IPS DF 4.7 (cell line): ENCODE data around the gene RIMKLB.
"Not testable (repeated sequence)": the region's sequence is repeated elsewhere in the genome, so short reads cannot be mapped to it uniquely, and the experiment has no call there.

ENCODE experiments used
- DNase-seq: peaks from one replicate; pipeline ENCODE4 v3.0.0-alpha.2; 2013; ENCODE audit warnings: low spot score; ENCODE audit errors: extremely low read depth

The RIMKLB gene

DNA sequence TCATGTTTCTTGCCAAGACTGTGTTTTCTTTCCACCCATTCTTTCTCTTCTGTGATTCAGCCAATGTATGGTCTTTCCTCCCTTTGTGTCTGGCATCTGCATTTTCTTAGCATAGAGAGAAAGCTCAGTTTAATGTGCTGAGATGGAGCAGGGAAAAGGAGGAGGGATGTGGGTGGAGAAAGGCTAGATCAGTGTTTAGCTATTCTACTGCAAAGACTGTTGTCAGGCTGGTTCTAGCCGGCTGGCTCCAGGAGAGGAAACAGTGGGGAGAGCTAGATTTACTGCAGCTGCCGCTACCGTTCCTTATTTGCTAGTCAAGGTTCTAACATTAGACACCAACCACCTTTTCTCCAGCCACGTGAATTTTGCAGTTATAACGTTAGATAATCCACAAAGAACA, 5.2 kb upstream of the RIMKLB start:
- DNase-seq, result no peak

DNA sequence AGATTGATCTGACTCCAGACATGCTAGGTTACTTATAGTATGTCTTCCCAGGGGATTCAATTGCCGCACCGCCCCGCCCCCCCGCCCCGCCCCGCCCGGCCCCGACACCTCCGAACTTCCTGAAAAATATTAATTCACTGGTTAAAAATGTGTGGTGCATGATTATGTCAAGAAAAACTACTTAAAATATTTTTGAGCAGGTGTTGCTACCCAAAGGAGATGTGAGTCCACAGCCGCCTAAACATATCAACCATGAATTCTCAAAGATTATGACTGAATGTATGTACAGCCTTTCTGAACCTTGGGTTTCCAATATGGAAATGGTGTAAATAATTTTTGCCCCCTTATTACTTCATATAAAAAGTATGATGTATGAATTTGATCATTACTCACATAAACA, 2.7 kb upstream of the RIMKLB start:
- DNase-seq, result no peak

DNA sequence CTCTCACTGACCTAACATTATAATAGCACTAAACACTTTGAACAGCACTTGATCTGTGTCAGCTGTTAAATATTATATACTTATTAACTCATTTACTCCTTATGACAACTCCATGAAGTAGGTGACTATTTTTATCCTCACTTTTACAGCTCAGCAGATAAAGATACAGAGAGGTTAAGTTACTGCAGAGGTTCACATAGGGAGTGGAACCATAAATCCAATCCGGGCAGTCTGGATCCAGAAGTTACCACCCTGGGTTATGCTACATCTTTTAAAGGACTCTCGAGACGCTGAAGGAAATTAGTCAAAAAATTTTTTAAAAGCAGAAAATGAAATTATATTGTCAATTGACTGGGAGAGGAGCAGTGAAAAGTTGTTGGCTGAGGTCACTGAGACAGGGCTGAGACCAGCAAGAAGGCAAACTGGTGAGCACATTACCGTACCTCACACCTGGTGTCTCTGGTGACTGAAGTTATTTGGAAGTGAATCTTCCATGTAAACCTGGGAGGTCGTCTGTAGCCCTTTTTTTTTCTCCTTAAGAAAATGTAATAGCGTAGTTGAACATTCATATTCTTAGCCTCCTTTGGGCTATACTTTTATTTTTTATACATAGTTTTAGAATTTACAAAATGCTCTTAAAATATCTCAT, 1.2 kb upstream of the RIMKLB start:
- DNase-seq, result no peak

DNA sequence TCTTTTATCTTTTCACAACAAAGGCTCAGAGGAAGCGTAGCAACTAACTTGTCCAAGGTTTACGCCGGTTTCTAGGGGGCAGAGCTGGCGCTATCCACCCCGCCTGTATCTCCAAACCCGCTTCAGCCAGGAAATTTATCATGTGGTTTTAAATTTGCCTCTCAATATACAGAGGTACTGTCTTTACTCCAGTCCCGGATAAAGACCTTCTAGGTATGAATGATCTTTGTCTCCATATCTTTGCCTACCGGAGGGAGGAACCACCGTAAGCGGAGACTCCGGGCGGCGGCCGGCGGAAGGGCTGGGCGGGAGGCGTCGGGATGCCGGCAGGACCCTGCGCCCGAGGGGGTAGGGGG, 693 bp upstream of the RIMKLB start:
- no peak for DNase-seq

DNA sequence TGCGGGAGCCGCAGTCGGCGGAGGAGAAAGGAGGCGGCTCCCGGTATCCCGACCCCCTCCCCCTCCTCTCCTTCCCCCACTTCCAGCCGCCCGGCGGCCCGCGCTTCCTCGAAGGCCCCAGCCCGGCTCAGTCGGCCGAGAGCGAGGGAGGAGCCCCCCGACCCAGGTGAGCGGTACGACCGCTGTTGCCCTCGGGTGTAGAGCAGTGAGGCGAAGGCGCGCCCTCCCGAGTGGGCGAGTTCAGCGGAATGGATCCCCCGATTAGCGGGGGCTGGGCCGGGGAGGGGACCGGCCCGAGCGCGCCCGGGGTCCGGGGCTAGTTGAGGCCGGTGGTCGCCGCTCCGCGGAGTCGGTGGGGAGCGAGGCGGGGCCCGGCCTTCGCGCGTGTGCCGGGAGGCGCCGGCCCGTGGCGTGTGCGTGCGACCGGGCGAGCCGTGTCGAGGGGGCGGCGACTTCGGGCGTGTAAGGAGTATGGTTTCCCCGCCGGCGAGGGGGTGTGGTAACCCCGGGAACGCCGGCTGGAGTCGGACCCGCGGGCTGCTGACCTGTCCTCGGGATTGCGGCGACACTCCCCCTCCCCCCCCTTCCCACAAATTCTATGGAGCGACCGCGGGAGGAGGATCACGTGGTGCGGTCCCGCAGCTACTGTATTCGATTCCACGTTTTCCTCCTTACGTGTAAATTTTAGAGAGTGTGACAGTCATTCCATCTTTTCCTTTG, 501 bp downstream of the RIMKLB start:
- no peak for DNase-seq

DNA sequence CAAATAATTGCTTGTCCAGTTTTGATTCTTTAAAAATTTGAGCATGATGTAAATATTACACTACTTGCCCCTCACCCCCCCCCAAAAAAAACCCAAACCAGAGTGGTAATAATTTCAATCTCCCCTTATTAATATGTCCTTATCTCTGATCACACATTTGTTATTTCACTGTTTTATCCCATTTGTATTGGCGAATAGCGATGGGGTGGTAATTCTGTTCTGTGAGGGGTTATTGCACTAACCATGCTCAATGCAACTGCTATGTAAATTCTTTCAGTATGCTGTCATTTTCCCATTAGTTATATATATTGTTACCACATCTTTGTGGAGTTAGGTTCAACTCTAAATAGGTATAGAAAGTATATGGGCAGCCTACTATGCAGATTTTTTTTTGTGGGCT, 1.1 kb downstream of the RIMKLB start:
- no peak for DNase-seq

DNA sequence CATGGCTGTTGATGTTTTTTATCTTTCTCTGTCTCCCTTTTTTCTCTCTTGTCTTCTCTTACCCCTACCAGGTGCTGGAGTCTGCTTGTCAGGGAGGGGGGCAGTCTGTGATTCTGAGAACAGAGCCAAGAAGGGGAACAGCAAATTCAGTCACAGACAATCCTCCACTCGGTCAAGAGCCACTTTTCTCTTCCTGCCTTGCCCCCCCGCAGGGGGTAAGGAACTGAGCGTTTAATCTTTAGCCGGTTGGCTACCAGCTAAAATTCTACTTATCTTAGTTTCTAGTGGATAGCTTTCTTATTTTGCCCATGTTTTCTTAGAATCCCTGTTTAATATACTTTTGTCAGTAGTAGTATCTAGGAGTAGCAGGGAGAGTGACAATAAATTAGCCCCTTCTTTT, 1.9 kb downstream of the RIMKLB start:
- no peak for DNase-seq

DNA sequence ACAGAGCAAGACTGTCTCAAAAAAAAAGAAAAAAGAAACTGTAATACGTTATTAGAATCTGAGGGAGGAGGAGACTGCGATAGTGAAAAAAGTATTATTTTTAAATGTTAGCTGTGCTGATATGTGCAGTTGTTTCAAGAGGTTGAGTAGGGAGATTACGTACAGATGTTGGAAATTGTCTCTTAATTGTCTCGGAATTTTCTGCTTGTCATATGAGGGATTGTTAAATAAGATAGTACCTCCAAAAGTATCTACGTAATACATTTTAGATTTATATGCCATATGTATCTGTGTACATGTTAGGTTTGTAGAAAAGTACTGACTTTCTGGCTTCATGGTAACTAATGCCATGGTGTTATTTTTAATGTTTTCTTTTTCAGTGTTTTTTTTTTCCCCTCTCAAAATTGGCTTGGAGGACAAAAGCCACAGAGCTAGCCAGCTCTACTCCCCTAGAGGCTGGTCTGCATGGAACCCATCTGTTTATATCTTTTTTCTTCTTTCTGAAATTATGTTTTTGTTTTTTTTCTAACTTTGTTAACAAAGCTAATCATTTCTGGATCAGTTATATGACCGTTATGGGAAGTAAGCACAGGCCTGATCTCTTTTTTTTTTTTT, 3.4 kb downstream of the RIMKLB start:
- DNase-seq, result no peak

DNA sequence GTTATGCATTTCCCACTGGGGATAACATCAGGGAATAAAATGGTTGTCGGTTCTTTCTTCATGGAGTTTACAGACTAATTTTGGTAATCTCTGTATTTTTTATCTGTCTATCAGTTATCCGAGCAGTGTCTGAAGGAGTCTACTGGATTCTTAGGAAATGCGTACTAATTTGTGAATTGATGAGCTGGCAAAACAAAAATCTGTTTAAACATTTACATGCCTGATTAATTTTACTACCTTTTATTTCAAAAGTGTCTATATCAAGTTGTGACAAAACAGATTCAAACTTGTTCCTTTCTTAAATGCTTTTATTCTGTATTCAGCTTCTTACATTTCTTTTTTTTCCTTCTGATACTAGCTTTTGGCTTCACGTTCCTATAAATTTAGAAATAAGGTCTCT, 4.4 kb downstream of the RIMKLB start:
- no peak for DNase-seq

DNA sequence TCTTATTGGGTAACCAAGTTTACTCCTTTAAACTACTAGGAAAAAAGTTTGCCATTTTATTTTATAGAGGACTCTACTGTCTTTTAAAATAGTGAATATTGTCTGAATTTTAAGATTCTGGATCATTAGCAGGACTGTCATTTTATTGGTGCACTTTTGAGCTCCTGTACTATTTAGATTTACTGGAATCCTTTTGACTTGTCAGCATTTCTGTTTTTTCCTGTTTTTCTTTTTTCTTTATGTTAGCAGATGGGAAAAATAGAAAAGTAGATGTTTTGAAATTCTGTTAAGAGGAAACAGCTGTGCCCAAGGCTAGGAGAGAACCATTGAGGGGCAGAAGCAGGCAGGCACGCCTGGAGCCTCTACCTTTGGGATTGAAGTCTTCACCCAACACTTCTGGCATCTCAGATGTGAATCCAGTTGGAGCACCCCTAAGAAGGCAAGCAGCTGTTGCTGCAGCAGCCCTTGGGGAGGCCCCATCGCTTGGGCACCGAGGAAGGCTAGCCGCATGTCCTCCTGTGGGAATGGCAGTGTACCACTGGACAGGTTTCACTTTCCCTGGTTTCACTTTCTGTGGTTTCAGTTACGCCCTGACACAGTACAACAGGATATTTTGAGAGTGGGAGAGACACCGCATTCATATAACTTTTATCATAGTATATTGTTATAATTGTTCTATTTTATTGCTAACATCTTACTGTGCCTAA, 11.5 kb downstream of the RIMKLB start:
- DNase-seq, result no peak

DNA sequence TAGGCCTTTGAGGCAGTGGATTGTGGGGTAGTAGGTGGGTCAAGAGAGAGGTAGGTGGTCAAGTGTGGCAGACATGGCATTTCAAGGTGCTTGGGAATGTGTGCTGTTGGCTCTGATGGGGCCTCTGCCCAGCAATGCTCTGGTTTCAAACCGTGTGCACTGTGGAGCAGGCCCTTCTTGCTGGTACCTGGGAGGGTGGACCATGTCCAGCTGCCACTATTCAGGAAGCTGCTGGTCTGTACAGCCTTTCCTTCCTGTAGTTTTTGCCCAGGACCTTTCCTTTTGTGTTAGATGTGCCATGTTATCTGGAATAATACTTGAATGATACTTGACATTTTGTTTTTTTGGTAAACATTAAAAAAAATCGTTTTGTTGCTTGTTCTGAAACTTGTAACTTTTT, 14.8 kb downstream of the RIMKLB start:
- DNase-seq, result no peak

DNA sequence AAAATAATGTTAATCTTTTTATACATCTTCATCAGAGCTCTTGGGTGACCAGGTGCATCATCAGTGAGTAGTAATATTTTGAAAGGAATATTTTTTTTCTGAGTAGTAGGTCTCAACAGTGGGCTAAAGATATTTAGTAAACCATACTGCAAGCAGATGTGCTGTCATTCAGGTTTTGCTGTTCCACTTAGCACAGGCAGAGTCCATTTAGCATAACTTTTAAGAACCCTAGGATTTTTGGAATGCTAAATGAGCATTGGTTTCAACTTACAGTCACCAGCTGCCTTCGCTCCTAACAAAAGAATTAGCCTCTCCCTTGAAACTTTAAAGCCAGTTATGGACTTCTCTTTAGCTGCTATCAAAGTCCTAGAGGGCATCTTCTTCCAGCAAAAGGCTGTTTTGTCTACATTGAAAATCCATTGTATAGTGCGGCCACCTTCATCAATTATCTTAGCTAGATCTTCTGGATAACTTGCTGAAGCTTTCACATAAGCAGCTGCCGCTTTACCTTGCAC, 24.6 kb downstream of the RIMKLB start:
- DNase-seq, result no peak

DNA sequence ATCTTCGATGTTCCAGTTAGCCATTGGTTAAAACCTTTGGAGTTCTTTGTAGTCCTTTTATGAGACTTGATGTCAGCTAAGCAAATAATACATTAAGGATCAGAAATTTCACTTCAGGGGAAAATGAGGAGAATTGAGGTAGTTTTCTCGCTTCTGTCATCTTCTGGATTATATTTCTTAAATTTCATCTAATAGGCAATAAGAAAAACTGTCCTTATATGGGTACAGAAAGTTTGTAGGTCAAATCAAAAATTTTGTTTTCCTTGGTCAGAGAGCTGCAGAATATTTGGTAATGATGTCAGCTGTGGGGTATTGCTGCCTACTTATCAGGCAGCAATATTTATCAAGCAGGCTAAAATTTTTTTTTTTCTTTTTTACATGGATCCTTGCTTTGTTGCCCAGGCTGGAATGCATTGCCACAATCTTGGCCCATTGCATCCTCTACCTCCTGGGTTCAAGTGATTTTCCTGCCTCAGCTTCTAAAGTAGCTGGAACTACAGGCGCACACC, 37.1 kb downstream of the RIMKLB start:
- DNase-seq, result no peak

DNA sequence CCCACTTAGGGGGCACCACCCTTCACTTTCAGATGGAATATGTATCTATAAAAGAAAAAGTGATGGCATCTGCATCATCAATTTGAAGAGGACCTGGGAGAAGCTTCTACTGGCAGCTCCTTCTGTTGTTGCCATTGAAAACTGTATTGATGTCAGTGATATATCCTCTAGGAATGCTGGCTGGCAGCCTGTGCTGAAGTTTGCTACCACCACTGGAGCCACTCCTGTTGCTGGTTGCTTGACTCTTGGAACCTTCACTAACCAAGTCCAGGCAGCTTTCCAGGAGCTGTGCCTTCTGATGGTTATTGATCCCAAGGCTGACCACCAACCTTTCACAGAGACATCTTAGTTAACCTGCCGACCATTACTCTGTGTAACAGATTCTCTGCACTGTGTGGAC, 44.7 kb downstream of the RIMKLB start:
- no peak for DNase-seq

DNA sequence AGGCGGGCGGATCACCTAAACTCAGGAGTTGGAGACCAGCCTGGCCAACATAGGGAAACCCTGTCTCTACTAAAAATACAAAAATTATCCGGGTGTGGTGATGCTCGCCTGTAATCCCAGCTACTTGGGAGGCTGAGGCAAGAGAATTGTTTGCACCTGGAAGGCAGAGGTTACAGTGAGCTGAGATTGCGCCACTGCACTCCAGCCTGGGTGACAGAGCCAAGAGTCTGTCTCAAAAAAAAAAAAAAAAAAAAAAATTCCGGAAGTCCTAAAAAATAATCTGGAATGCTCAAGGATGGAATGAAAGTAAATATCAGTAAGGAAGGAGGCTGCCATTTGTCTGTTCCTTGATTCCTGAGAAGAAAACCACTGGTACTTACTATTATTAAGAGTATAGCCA, 45.3 kb downstream of the RIMKLB start:
- not testable (repeated sequence) for DNase-seq

DNA sequence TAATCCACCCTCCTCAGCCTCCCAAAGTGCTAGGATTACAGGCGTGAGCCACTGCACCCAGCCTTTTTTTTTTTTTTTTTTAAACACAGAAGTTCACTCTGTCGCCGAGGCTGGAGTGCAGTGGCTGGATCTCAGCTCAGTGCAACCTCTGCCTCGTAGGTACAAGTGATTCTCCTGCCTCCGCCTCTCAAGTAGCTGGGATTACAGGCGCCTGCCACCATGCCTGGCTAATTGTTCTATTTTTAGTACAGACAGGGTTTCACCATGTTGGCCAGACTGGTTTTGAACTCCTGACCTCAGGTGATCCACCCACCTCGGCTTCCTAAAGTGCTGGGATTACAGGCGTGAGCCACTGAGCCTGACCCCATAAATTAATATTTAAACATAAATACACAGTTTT, 47.8 kb downstream of the RIMKLB start:
- not testable (repeated sequence) for DNase-seq

DNA sequence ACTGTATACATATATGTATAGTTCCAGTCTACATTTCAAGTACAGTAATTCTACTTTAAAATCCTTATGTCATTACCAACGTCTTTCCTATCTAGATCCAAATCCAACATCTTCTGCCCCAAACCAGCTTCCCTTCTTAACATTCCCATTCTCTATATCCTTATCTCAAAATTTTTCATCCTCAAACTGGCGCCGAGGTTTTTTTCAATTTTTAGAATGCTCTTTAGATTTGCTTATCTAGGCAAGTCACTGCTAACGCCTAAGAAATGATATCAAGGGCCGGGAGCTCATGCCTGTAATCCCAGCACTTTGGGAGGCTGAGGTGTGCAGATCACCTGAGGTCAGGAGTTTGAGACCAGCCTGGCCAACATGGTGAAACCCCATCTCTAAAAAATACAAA, 48.3 kb downstream of the RIMKLB start:
- DNase-seq, result no peak

DNA sequence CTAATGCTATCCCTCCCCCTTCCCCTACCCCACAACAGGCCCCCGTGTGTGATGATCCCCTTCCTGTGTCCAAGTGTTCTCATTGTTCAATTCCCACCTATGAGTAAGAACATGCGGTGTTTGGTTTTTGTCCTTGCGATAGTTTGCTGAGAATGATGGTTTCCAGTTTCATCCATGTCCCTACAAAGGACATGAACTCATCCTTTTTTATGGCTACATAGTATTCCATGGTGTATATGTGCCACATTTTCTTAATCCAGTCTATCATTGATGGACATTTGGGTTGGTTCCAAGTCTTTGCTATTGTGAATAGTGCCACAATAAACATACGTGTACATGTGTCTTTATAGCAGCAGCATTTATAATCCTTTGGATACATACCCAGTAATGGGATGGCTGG, 62.3 kb downstream of the RIMKLB start:
- not testable (repeated sequence) for DNase-seq

DNA sequence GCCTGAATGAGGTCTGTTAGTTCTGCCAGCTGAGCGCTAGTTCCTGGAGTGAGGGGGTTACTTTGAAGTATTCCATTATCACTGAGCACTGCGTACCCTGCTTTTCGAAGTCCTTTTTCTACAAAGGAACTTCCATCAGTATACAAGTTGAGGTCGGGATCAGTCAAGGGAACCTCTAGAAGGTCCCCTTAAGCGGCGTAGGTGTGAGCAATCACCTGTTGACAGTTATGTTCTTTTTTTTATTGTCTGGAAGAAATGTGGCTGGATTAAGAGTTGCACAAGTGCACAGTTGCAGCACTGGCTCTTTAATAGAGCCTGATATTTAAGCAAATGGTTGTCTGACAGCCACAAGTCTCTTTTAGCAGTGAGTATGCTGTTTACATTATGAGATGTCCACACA, 64.9 kb downstream of the RIMKLB start:
- not testable (repeated sequence) for DNase-seq

DNA sequence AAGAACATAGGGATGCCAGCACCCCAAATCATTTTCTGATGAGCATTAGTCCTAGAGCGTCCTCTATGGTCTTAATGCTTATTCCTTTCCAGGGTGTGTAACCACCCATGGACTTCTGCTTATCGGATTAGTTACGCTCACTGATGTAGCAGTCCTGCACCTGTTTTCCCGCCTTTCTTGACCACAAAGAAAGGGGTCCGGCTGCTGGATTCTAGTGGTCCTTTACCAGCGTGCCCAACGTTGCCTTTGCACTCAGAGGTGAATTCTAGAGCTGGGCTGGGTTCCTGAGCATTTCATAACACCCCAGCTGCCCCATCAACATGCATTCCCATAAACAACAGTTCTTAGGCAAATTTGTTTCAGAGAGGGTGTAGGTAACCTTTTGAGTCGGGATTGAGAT, 68.3 kb downstream of the RIMKLB start:
- not testable (repeated sequence) for DNase-seq

DNA sequence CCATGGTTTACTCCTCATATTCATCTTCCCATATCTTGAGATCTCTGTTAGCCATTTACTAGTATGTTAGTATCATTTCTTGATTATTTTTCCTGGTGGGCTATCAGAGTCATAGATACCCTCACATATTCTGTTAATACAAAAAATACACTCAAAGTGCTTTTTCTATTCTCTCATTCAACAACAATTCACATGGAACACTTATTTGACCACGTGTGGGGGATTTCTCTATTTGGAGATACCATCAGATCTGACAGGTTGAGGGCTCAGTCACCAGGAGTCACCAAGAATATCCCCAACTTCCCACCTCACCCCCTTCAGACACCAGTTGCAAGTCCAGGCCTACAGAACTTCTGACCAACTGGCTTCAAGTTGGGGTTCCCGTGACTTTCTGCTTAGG, 72.7 kb downstream of the RIMKLB start:
- no peak for DNase-seq

DNA sequence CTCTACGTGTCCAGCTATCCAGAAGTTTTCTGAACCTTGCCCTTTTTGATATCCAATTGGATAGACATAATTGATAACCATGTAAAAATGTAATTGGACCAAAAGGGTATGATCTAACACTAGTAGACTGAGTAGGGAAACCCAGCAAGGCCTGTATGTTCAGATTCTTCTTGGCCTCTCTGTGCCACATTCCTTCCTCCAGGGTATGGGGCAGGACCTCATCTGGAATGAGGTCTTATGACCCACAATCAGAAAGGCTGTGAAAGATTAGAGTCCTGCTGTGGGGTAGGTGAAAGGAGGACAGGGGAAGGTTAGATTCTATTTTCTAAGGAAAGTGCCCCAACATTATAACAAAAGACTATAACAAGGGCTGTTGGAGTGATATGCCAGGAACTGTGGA, 73.3 kb downstream of the RIMKLB start:
- no peak for DNase-seq
